HepG2 (cell line): ENCODE data around the gene PSMG3. TPM values are rescaled to one million over a fixed set of nuclear protein-coding genes. Genes with fewer than 3 reads are reported as not detected.

Experiments used
- CSRNP2 ChIP-seq: sonication (generic); formaldehyde crosslinking; conservative IDR thresholded peaks from 2 replicates; pipeline ENCODE4 v1.8.0; 2022; ENCODE audit warnings: low read depth, missing genetic modification reagents
- FIP1L1 ChIP-seq: fragments of 200-400 bp; formaldehyde crosslinking; IDR thresholded peaks from 2 replicates; pipeline ENCODE4 v1.6.1; 2018; ENCODE audit warnings: low read depth, mild to moderate bottlenecking, low read length, moderate library complexity, borderline replicate concordance; ENCODE audit not compliant: insufficient read depth
- GATA4 ChIP-seq: sonication (generic); IDR thresholded peaks from 2 replicates; pipeline ENCODE4 v1.6.1; 2016; ENCODE audit warnings: antibody characterized with exemption, low read depth, borderline replicate concordance
- GFI1 ChIP-seq: sonication (generic); formaldehyde crosslinking; IDR thresholded peaks from 2 replicates; pipeline ENCODE4 v1.5.0; 2020; ENCODE audit warnings: missing genetic modification reagents, mild to moderate bottlenecking, borderline replicate concordance
- HMGXB4 ChIP-seq, 2 experiments: sonication (generic) in 1 of 2; formaldehyde crosslinking in 1 of 2; IDR thresholded peaks; 2 replicates each; pipeline versions ENCODE4 v1.4.0 to v1.6.1; 2018 to 2020; ENCODE audit warnings: missing genetic modification reagents in 2 of 2, borderline replicate concordance in 1 of 2, low read depth in 1 of 2, mild to moderate bottlenecking in 1 of 2, missing biosample characterization in 1 of 2
- KLF15 ChIP-seq: sonication (generic); formaldehyde crosslinking; IDR thresholded peaks from 2 replicates; pipeline ENCODE4 v1.8.1; 2023; ENCODE audit warnings: borderline replicate concordance, mild to moderate bottlenecking, inconsistent platforms, missing genetic modification reagents, mixed read lengths
- LBX2 ChIP-seq: sonication (generic); formaldehyde crosslinking; IDR thresholded peaks from 2 replicates; pipeline ENCODE4 v1.5.0; 2020; ENCODE audit warnings: missing genetic modification reagents, mild to moderate bottlenecking, borderline replicate concordance
- MBNL3 ChIP-seq: fragments of 250-450 bp; sonication (Bioruptor Pico); conservative IDR thresholded peaks from 2 replicates; pipeline ENCODE4 v1.8.0; 2022; ENCODE audit warnings: mild to moderate bottlenecking, inconsistent platforms
- MIXL1 ChIP-seq: IDR thresholded peaks from 2 replicates; pipeline ENCODE4 v1.6.1; 2016
- MYPOP ChIP-seq: sonication (generic); formaldehyde crosslinking; IDR thresholded peaks from 2 replicates; pipeline ENCODE4 v1.8.1; 2023; ENCODE audit warnings: mild to moderate bottlenecking, moderate library complexity, missing genetic modification reagents
- NR2F1 ChIP-seq, 2 experiments: fragments of 450-650 bp in 1 of 2; formaldehyde crosslinking in 1 of 2; IDR thresholded peaks; 2 replicates each; pipeline versions ENCODE4 v1.5.0 to v1.6.1; 2016 to 2020; ENCODE audit warnings: mild to moderate bottlenecking in 1 of 2, missing compliant biosample characterization in 1 of 2, missing genetic modification reagents in 1 of 2, moderate library complexity in 1 of 2
- PAF1 ChIP-seq: IDR thresholded peaks from 2 replicates; pipeline ENCODE4 v1.6.1; 2016; ENCODE audit warnings: missing genetic modification reagents, missing compliant biosample characterization
- RFX3 ChIP-seq: IDR thresholded peaks from 2 replicates; pipeline ENCODE4 v1.6.1; 2016; ENCODE audit warnings: missing biosample characterization, missing genetic modification reagents
- RFXAP ChIP-seq: sonication (generic); formaldehyde crosslinking; IDR thresholded peaks from 2 replicates; pipeline ENCODE4 v1.4.0; 2020; ENCODE audit warnings: missing genetic modification reagents, borderline replicate concordance
- STAT5B ChIP-seq: sonication (generic); formaldehyde crosslinking; IDR thresholded peaks from 2 replicates; pipeline ENCODE4 v1.4.0; 2020; ENCODE audit warnings: missing genetic modification reagents
- ZFP36L2 ChIP-seq: sonication (generic); formaldehyde crosslinking; IDR thresholded peaks from 2 replicates; pipeline ENCODE4 v1.4.0; 2020; ENCODE audit warnings: missing genetic modification reagents
- ZNF234 ChIP-seq: sonication (generic); formaldehyde crosslinking; conservative IDR thresholded peaks from 2 replicates; pipeline ENCODE4 v1.5.1; 2020; ENCODE audit warnings: mild to moderate bottlenecking, missing genetic modification reagents
- ZNF512 ChIP-seq: sonication (generic); formaldehyde crosslinking; IDR thresholded peaks from 2 replicates; pipeline ENCODE4 v1.4.0; 2020; ENCODE audit warnings: mild to moderate bottlenecking, missing genetic modification reagents
- ZNF7 ChIP-seq: IDR thresholded peaks from 2 replicates; pipeline ENCODE4 v1.6.1; 2016; ENCODE audit warnings: missing biosample characterization, missing genetic modification reagents
- ZNF724P ChIP-seq: sonication (generic); formaldehyde crosslinking; IDR thresholded peaks from 2 replicates; pipeline ENCODE4 v1.8.0; 2022; ENCODE audit warnings: missing genetic modification reagents, borderline replicate concordance
- ZNF773 ChIP-seq: sonication (generic); formaldehyde crosslinking; IDR thresholded peaks from 2 replicates; pipeline ENCODE4 v1.4.0; 2020; ENCODE audit warnings: missing genetic modification reagents, borderline replicate concordance
- polyA plus RNA-seq, 8 experiments: library from polyadenylated mRNA; depleted of rRNA in 3 of 8; stranded (reverse) in 7 of 8; unstranded in 1 of 8; fragments of >200 nt; fragmentation: Illumina TruSeq in 4 of 8; extraction: Trizol in 4 of 8; gene quantifications; 2 replicates each; pipeline versions ENCODE4 v1.2.1 to v1.2.3, GENCODE V29; 2011 to 2016; ENCODE audit warnings: low read depth in 4 of 8, missing spikeins in 1 of 8, mixed read lengths in 1 of 8; ENCODE audit not compliant: insufficient read depth in 1 of 8
- total RNA-seq, 5 experiments: library from RNA; depleted of rRNA; stranded (reverse); fragments of >200 nt; fragmentation: Illumina TruSeq; extraction: Trizol; gene quantifications; 2 replicates each; pipeline ENCODE4 v1.2.3, GENCODE V29; 2016; ENCODE audit warnings: low read depth in 1 of 5

The PSMG3 gene
- total and polyA plus RNA-seq, 2 of the 13 experiments (the other 11 are each of a cell fraction or from before 2014, with no cell fraction given) = 29.6 to 48.4 TPM

GRCh38 chr7:1555046-1555812 is 14.6 kb downstream of the PSMG3 start (continued):
- TF ChIP-seq CSRNP2 (CRISPR knock-in tag) (no peak), STAT5B (CRISPR knock-in tag) (no peak), GATA4 (no peak), RFXAP (no peak; the same call in 1 of the 2 replicates), MBNL3 (no peak), PAF1 (CRISPR knock-in tag) (no peak), LBX2 (CRISPR knock-in tag) (no peak), MYPOP (CRISPR knock-in tag) (no peak), GFI1 (no peak), FIP1L1 (no peak), ZNF234 (CRISPR knock-in tag) (no peak), HMGXB4 (CRISPR knock-in tag; IDR thresholded peaks at IDR 0.05; ENCODE audit: borderline replicate concordance in 1 of 2, low read depth in 1 of 2) (no peak; a peak in 1 of 4 replicates), ZFP36L2 (CRISPR knock-in tag) (no peak), ZNF773 (CRISPR knock-in tag) (no peak), RFX3 (CRISPR knock-in tag) (peak; percentile 31; the same call in 1 of the 2 replicates), KLF15 (CRISPR knock-in tag) (no peak), NR2F1 (CRISPR knock-in tag; IDR thresholded peaks at IDR 0.05) (no peak), MIXL1 (CRISPR knock-in tag) (no peak), ZNF724P (CRISPR knock-in tag) (no peak), ZNF512 (CRISPR knock-in tag) (no peak), ZNF7 (CRISPR knock-in tag) (no peak)
